Activated CD4-positive, alpha-beta T cell treated with anti-CD3 and anti-CD28 coated beads, Interleukin-2, amount 10 ng/mL, durations not matched to agents 7 days and 5 days (primary cell): ENCODE results near the gene FAM193B. TPM values are rescaled to one million over a fixed set of nuclear protein-coding genes. Genes with fewer than 3 reads are reported as not detected.

Experiments used
- CTCF ChIA-PET: fragments of 350-600 bp; sonication (Branson Sonifier 250); formaldehyde crosslinking; loops from one replicate; lab custom pipeline; 2021; ENCODE audit warnings: antibody characterized with exemption; lab: Charles Lee
- POLR2A ChIA-PET: fragments of 350-600 bp; sonication (Branson Sonifier 250); formaldehyde crosslinking; loops from one replicate; lab custom pipeline; 2021; ENCODE audit warnings: antibody characterized with exemption; lab: Charles Lee
- DNase-seq: peaks from one replicate; pipeline ENCODE4 v3.0.0-alpha.2; 2020
- H3K27ac Mint-ChIP-seq: one replicate; pipeline ENCODE4 v1.8.0; 2021; ENCODE audit warnings: mild to moderate bottlenecking, moderate library complexity, mixed read lengths
- H3K27me3 Mint-ChIP-seq: one replicate; pipeline ENCODE4 v1.8.0; 2021; ENCODE audit warnings: mixed read lengths
- H3K36me3 Mint-ChIP-seq: one replicate; pipeline ENCODE4 v1.8.0; 2021; ENCODE audit warnings: low read depth, mixed read lengths
- H3K4me1 Mint-ChIP-seq: one replicate; pipeline ENCODE4 v1.8.0; 2021; ENCODE audit warnings: mixed read lengths
- H3K4me3 Mint-ChIP-seq: one replicate; pipeline ENCODE4 v1.8.0; 2021; ENCODE audit warnings: mild to moderate bottlenecking, moderate library complexity, mixed read lengths
- H3K9me3 Mint-ChIP-seq: one replicate; pipeline ENCODE4 v1.8.0; 2021; ENCODE audit warnings: mixed read lengths
- total RNA-seq, 2 experiments: library from RNA; stranded (reverse); gene quantifications; one replicate each; pipeline ENCODE4 v1.2.3, GENCODE V29; 2021

FAM193B gene
- total RNA-seq, 2 experiments from 2014 or later, result 102 to 120 TPM

DNA sequence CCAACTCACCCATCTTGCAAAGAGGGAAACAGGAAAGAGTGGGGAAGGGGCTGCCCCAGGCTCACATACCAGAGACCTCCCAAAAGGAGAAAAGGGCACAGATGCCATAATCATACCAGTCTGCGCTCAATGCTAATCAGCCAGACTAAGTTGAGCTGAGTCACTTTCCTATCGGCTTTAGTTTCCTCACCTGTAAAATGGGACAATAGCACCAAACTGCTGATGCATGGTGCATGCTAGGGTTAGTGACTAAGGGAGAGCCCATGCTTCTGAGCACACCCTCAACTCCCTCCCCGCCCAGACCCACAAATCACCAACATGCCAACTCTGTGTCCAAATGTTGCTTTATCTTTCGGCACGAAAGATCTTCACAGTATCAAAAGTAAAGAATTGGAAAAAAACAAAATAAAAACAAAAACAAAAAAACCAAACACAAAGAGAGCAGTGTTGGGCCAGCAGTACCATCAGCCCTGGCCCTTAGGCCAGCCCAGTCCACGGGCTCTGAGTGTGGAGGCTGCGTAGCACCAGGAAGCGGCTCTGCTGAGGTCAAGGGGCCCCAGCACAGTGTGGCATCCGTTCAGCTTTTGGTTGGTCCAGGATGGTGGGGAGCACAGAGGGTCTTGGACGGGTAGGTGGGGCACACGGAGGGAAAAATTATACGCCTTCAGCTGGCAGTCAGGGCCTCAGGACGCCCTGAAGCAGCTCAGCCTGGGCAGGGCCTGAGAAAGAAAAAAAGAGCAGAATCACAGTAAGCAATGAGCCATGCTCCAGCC, 34.7 kb downstream of the FAM193B start:
- Mint-ChIP-seq H3K4me3 (peak overlapping the region; percentile 14), H3K27ac (no peak overlapping the region), H3K9me3 (no peaks in the 10 kb centered on the region), H3K4me1 (peaks cover 49% of the 10 kb centered on the region), H3K36me3 (peaks cover 34% of the 10 kb centered on the region), H3K27me3 (no peaks in the 10 kb centered on the region)
- ChIA-PET CTCF (interaction anchor here (1.4 kb wide), 1 partner anchor 63 kb away, joined by 3 read pairs; no protein-coding TSS in a partner anchor), POLR2A (no interaction called here)
- no peak for DNase-seq

DNA sequence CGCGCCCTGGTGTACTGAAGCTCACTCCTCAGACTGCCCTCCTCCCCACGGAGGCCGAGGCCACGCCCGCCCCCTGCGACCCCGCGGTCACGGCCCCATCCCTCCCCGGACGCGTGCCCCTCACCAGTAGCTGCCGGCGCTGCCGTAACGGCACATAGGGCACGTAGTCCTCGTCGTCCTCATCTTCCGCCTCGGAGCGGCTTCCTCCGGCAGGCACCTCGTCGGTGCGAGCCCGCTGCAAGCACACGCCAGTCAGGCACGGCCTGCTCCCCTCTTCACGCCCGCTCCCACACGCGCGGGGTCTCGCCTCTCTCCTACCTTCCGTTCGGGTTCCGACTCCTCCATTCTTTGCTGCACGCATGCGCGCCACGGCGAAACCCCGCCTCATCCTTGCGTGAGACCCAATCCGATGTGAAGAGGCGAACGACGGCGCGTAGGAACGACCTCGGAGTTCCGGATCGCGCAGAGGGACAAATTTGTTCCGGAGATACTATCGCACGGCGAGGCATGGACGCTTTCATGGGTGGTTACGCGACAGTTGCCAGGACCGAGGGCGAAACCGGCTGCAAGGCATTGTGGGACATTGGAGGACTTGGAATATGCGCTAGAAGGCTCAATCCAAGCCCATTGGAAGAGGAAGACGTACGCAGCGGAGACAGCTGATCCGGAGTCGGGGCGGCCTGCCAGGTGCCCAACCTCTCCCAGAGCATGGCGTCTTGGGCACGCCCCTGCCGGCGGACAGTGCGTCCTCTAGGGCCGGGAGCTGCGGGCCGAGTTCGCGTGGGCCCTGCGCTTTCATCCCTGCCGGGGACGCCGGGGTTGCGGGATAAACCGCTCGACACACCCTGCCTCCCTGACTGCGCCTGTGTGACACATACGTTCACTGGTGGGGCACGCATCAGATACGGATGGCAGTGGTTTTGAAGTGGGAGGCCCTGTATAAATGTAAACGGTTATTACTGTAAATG, 37.5 kb downstream of the FAM193B start, which contains the start of gene DDX41:
DDX41 (minus strand) TSS at position 361 of the 968 bp plus-strand sequence; CDS start at position 345, 16 bp downstream.
- peak; percentile 97 for DNase-seq
- Mint-ChIP-seq H3K36me3 (peaks cover 39% of the 10 kb centered on the region), H3K27ac (peak within 1 kb of the TSS; percentile 84), H3K4me1 (peaks cover 51% of the 10 kb centered on the region), H3K4me3 (peak within 1 kb of the TSS; percentile 90), H3K9me3 (no peaks in the 10 kb centered on the region), H3K27me3 (no peaks in the 10 kb centered on the region)
- ChIA-PET POLR2A (no interaction called here), CTCF (interaction anchor here (0.6 to 2.0 kb wide), 10 partner anchors 9 to 273 kb away, joined by 3 to 6 read pairs (median 4); partner anchors contain the start of gene PDLIM7)

DNA sequence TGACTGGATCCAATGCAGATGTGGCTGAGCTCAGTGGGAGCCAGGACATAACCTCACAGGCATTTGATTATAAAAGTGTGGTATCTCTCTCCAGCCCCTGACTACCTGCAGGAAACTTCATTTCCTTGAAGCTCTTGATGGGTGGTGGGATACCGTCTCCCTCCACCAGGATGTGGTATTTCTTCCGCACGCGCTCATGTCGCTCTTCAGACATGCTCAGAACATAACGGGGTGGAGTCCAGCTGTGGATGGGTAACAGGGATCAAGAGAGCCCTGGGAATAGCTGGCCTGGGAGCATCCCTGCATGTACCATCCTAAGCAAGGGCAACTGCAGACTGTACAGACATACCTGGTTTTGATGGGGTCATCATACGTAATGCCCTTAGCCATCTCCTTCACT, 38.8 kb downstream of the FAM193B start:
- Mint-ChIP-seq H3K4me3 (peak overlapping the region; percentile 90), H3K4me1 (peaks cover 40% of the 10 kb centered on the region), H3K36me3 (peaks cover 41% of the 10 kb centered on the region), H3K27me3 (no peaks in the 10 kb centered on the region), H3K9me3 (no peaks in the 10 kb centered on the region), H3K27ac (peak overlapping the region; percentile 84)
- DNase-seq, result no peak
- ChIA-PET POLR2A (interaction anchor here (0.6 kb wide), 1 partner anchor 58 kb away, joined by 3 read pairs; no protein-coding TSS in a partner anchor), CTCF (interaction anchor here (0.5 to 2.0 kb wide), 11 partner anchors 11 to 1929 kb away, joined by 3 to 8 read pairs (median 4); partner anchors contain the start of gene PDLIM7)

DNA sequence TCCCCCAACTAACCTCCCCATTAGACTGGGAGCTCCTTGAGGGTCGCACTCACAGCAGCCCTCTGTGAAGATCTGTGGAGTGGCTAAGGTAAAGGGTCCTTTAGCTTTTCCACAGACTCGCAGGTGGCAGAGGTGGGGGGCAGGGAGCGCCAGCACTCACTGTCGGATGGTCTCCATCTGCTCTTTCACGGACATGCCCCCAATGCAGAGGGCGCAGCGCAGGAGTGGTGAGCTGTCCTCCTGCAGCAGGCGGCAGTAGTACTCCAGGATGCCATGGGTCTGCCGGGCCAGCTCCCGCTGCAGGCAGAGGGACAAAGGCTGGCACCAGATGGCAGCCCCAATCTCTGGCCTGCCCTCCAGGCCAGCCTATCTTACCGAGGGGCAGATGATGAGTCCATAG, 39.8 kb downstream of the FAM193B start:
- no peak overlapping the region for H3K27ac Mint-ChIP-seq
- no peaks in the 10 kb centered on the region for H3K27me3 Mint-ChIP-seq
- POLR2A ChIA-PET, result no interaction called here
- peak overlapping the region; percentile 90 for H3K4me3 Mint-ChIP-seq
- CTCF ChIA-PET, result interaction anchor here (2.0 kb wide), 1 partner anchor 111 kb away, joined by 6 read pairs; no protein-coding TSS in a partner anchor
- no peak for DNase-seq
- H3K36me3 Mint-ChIP-seq, result peaks cover 39% of the 10 kb centered on the region
- no peaks in the 10 kb centered on the region for H3K9me3 Mint-ChIP-seq
- H3K4me1 Mint-ChIP-seq, result peaks cover 34% of the 10 kb centered on the region

DNA sequence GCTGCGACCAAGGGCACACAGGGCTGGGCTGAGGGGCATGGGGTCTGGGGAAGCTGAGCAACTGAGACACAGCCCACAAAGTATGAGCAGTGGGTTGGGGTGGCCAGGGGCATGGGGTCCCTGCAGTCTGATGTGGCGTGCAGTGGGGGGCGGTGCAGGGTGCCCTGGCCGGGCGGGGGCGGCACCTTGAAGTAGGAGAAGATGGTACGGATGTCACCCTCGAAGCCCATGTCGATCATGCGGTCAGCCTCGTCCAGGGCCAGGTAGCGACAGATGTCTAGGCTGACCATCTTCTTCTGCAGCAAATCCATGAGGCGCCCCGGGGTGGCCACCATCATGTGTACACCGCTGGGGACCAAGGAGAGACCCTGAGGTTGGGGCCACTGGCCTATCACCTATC, 40.9 kb downstream of the FAM193B start:
- no peak overlapping the region for H3K4me3 Mint-ChIP-seq
- DNase-seq, result no peak
- CTCF ChIA-PET, result no interaction called here
- no peaks in the 10 kb centered on the region for H3K9me3 Mint-ChIP-seq
- POLR2A ChIA-PET, result no interaction called here
- peaks cover 32% of the 10 kb centered on the region for H3K4me1 Mint-ChIP-seq
- no peaks in the 10 kb centered on the region for H3K27me3 Mint-ChIP-seq
- H3K27ac Mint-ChIP-seq, result no peak overlapping the region
- H3K36me3 Mint-ChIP-seq, result peaks cover 39% of the 10 kb centered on the region

DNA sequence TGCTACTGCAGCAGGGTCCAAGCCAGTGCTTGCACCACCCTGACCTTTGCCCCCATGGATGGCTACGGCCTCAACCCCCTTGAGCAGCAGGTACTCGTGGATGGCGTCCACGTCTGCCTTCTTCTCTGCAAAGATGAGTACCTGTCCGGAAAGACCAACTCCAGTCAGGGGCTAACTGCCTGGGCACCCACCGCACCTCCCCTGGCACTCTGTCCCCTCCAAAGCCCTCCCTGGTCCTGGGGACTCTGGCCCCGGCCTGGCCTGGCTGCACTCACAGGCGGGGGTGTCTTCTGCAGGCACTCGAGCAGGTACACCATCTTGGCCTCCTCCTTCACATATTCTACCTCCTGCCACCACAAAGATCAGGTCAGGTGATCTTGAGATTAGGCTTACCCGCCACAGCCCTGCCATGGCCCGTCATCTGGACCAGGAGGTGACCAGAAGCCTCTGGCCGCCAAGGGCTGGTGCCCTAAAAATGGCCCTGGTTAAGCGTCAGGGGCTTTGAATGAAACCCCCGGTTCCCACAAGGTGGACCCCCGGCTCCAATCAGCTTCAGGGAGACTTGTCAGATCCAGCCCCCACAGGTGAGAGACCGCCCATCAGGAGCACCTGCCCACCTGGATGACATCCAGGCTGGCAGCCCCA, 41.5 kb downstream of the FAM193B start:
- H3K27ac Mint-ChIP-seq, result no peak overlapping the region
- H3K4me3 Mint-ChIP-seq, result no peak overlapping the region
- ChIA-PET CTCF (no interaction called here), POLR2A (no interaction called here)
- no peaks in the 10 kb centered on the region for H3K9me3 Mint-ChIP-seq
- H3K27me3 Mint-ChIP-seq, result no peaks in the 10 kb centered on the region
- peaks cover 32% of the 10 kb centered on the region for H3K4me1 Mint-ChIP-seq
- peaks cover 39% of the 10 kb centered on the region for H3K36me3 Mint-ChIP-seq
- DNase-seq, result no peak

DNA sequence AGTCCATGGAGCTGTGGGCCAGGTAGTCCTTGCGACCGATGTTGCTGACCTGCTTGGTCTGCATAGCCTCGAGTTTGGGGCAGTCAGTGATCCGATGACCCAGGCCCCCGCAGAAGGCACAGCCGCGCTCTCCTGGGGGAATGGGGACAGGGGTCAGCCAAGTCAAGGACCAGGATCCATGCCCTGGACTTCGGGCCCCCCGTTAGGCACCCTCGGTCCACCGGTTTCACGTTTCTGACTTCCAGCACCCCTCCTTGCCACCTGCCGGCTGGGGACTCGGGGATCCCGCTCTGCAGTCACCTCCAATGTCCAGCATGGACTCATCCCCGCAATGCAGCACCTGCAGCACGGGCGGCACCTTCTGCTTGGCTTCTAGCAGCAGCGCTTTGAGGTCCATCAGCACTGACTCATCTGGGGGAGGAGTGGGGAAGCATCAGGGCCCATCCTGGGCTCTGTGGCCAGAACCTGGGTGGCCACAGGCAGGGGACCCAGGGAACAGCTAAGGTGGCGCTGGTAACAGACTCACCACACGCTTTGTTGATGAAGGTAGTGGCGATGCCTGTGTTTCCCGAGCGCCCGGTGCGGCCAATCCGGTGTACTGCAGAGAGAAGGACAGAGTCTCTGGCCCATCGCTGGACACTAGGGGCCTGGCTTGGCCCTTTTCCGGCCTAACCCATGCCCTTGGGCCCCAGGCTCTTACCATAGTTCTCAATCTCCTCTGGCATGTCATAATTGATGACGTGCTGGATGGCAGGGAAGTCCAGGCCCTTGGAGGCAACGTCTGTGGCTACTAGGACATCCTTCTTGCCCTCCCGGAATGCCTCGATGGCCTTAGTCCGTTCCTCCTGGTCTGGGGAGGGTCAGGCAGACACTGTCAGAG, 42.3 kb downstream of the FAM193B start:
- Mint-ChIP-seq H3K27ac (no peak overlapping the region), H3K4me3 (no peak overlapping the region), H3K4me1 (peaks cover 29% of the 10 kb centered on the region), H3K36me3 (peaks cover 36% of the 10 kb centered on the region), H3K27me3 (no peaks in the 10 kb centered on the region), H3K9me3 (no peaks in the 10 kb centered on the region)
- ChIA-PET CTCF (no interaction called here), POLR2A (no interaction called here)
- no peak for DNase-seq

DNA sequence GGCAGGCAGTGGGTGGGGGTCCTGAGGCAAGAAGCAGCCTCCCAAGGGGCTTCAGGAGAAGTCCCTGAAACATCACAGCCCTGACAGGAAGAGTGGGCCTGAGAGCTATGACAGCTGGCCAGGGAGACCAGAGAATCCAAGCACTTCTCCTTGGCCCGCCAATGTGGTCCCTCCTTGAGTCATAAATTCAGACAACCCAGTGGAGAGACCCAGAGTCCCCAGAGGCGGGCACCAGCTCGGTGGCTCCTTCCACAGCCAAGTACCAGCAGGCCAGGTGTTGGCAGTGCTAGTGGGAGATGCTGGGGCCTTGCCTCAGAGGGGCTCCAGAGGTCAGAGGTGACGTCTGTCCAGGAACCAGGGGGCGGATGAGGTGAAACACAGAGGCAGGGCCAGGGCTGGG, 43.2 kb downstream of the FAM193B start:
- no peak overlapping the region for H3K4me3 Mint-ChIP-seq
- ChIA-PET POLR2A (no interaction called here), CTCF (interaction anchor here (1.2 to 1.8 kb wide), 2 partner anchors 10 to 15 kb away, joined by 3 to 6 read pairs; no protein-coding TSS in a partner anchor)
- H3K4me1 Mint-ChIP-seq, result peaks cover 23% of the 10 kb centered on the region
- peaks cover 30% of the 10 kb centered on the region for H3K36me3 Mint-ChIP-seq
- H3K27ac Mint-ChIP-seq, result no peak overlapping the region
- DNase-seq, result no peak
- no peaks in the 10 kb centered on the region for H3K9me3 Mint-ChIP-seq
- no peaks in the 10 kb centered on the region for H3K27me3 Mint-ChIP-seq

DNA sequence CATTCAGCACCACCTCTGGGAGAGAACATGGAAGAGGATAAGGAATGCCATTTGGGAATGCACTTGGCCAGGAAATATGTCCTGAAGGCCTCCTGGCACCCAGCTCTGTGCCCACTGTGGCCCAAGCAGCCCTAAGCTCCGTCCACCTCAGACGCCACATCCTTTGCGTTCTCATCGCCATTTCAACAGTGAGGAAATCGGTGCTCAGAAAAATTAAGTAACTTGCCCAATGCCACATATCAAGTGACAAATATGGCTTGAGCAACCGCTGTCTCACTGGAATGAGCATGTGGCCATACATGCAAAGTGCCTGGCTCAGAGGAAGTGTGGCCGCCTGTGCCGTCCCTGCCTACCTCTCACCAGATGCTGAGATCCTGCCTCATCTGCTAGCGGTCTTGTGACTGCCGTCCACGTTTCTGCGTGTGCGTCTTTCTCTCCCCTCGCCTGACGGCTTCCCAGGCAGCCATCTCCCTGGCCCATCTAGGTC, 43.8 kb downstream of the FAM193B start:
- ChIA-PET POLR2A (no interaction called here), CTCF (interaction anchor here (0.9 to 1.8 kb wide), 4 partner anchors 9 to 106 kb away, joined by 3 to 6 read pairs (median 4); no protein-coding TSS in a partner anchor)
- Mint-ChIP-seq H3K4me3 (no peak overlapping the region), H3K4me1 (peaks cover 17% of the 10 kb centered on the region), H3K9me3 (no peaks in the 10 kb centered on the region), H3K36me3 (peaks cover 24% of the 10 kb centered on the region), H3K27ac (no peak overlapping the region), H3K27me3 (no peaks in the 10 kb centered on the region)
- no peak for DNase-seq

DNA sequence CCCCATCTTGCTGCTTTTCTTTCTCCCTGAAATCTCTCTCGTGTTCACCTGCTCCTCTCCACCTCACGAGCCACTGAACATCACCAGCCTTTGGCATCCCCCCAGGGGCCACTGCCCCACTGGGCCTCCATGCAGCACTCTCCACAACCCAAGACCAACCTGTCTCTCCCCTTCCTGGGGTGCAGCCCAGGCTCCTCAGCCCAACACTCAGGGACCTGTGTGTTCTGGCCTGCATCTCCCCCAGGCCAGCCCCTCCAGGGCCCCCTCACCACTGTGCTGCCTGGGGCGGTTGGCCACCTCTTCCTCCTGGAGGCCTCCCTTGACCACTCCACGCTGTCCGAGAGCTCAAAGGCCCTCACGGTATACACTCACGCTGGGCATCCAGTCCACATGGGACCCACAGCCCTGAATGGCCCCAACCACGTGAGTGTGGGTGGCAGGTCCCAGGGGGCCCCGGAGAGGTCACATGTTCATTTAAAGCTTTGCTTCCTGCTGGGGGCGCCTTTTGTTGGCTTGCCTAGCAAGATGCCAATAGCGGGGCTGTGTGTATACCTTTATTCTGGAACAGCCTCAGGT, 44.3 kb downstream of the FAM193B start:
- POLR2A ChIA-PET, result no interaction called here
- Mint-ChIP-seq H3K27ac (no peak overlapping the region), H3K36me3 (peaks cover 19% of the 10 kb centered on the region), H3K27me3 (no peaks in the 10 kb centered on the region), H3K9me3 (no peaks in the 10 kb centered on the region), H3K4me1 (peaks cover 12% of the 10 kb centered on the region), H3K4me3 (no peak overlapping the region)
- no peak for DNase-seq
- CTCF ChIA-PET, result interaction anchor here (0.9 to 4.4 kb wide), 6 partner anchors 9 to 120 kb away, joined by 3 to 19 read pairs (median 4); partner anchors contain the start of gene PDLIM7
